ENCODE results near the gene EFNA1. TPM values are rescaled to one million over a fixed set of nuclear protein-coding genes. Genes with fewer than 3 reads are reported as not detected.

The EFNA1 gene
- total and polyA plus RNA-seq, 2 of the 8 experiments (the other 6 are each of a cell fraction or from before 2014, with no cell fraction given), result 4.9 to 14.6 TPM

GRCh38 chr1:155171836-155172731, 44.4 kb downstream of the EFNA1 start:
- ChIA-PET CTCF (ENCODE audit: partially characterized antibody) (interaction anchor here (0.7 to 12.4 kb wide), 24 partner anchors 14 to 121 kb away, joined by 3 to 215 read pairs (median 5); partner anchors contain the start of genes DPM3, EFNA1, EFNA4 and SLC50A1), POLR2A (ENCODE audit: partially characterized antibody) (interaction anchor here (0.8 to 20.5 kb wide), 17 partner anchors 14 to 106 kb away, joined by 3 to 512 read pairs (median 4); partner anchors contain the start of genes CLK2, DPM3, MTX1 and THBS3)
- Histone ChIP-seq H3K4me2 (ENCODE audit: insufficient read depth in 1 of 2, low read depth in 2 of 2, low read length in 2 of 2) (peak overlapping the region; percentile 37 to 90), H2AFZ (ENCODE audit: low read length) (no peak overlapping the region; the same call in 1 of the 2 replicates), H2BK12ac (ENCODE audit: low read depth, low read length) (peak overlapping the region; percentile 53; the same call in 1 of the 2 replicates), H3K18ac (ENCODE audit: extremely low read depth, low read length) (peak overlapping the region; percentile 64), H3K79me2 (ENCODE audit: control insufficient read depth in 1 of 2, insufficient read depth in 2 of 2, low read length in 2 of 2) (peaks cover 0 to 16% of the 10 kb centered on the region in 2 experiments; a peak in 2 of 4 replicates), H2BK15ac (ENCODE audit: low read length) (no peak overlapping the region), H3K23ac (ENCODE audit: insufficient read length) (no peak overlapping the region), H3K27ac (ENCODE audit: low read depth, low read length) (no peak overlapping the region), H4K20me1 (replicated peaks in 1 of 2; ENCODE audit: control insufficient read depth in 1 of 2, insufficient read depth in 2 of 2, low read length in 2 of 2) (peaks cover 2 to 6% of the 10 kb centered on the region in 2 experiments), H3K4me1 (replicated peaks in 1 of 4; ENCODE audit: control insufficient read depth in 3 of 4, insufficient read depth in 4 of 4, low read length in 3 of 4) (peaks cover 3 to 28% (median 10%) of the 10 kb centered on the region in 4 experiments), H2AK5ac (ENCODE audit: low read depth, low read length) (no peak overlapping the region), H2BK120ac (replicated peaks; ENCODE audit: low read depth, low read length) (no peak overlapping the region), H2BK5ac (ENCODE audit: low read depth, low read length) (peak overlapping the region; percentile 77; the same call in 1 of the 2 replicates), H2BK20ac (ENCODE audit: low read length) (no peak overlapping the region), H3K27me3 (replicated peaks in 1 of 4; ENCODE audit: control insufficient read depth in 3 of 4, extremely low read depth in 1 of 4, insufficient read depth in 3 of 4, low read length in 3 of 4) (no peaks in the 10 kb centered on the region), H3K56ac (replicated peaks; ENCODE audit: insufficient read length, low read depth, low read length) (no peak overlapping the region), H3K4me3 (ENCODE audit: extremely low read depth in 1 of 4, insufficient read depth in 2 of 4, low read depth in 3 of 4, low read length in 4 of 4) (peak overlapping the region; percentile 54 to 95 (median 86)), H3K9ac (replicated peaks in 1 of 4; ENCODE audit: extremely low read depth in 1 of 4, low read depth in 3 of 4, low read length in 3 of 4) (peak overlapping the region in 3 of 4 experiments; percentile 1 to 66 (median 49); a peak in 5 of 7 replicates), H4K91ac (replicated peaks; ENCODE audit: insufficient read length, low read length) (peak overlapping the region; percentile 27), H3K4ac (replicated peaks; ENCODE audit: insufficient read length, low read depth, low read length) (peak overlapping the region; percentile 33), H3K23me2 (ENCODE audit: low read depth, low read length) (peaks cover 15% of the 10 kb centered on the region), H4K5ac (ENCODE audit: insufficient read length, low read depth, low read length) (peak overlapping the region; percentile 88), H3K9me3 (ENCODE audit: insufficient read depth in 2 of 2, low read depth in 1 of 2, low read length in 1 of 2) (no peaks in the 10 kb centered on the region), H4K8ac (ENCODE audit: extremely low read depth, insufficient read depth, low read length) (peak overlapping the region; percentile 91; the same call in 1 of the 2 replicates), H3K36me3 (ENCODE audit: control insufficient read depth in 2 of 4, insufficient read depth in 4 of 4, low read length in 3 of 4) (peaks cover 3 to 13% (median 7%) of the 10 kb centered on the region in 4 experiments; a peak in 6 of 8 replicates), H3K14ac (ENCODE audit: insufficient read length) (no peak overlapping the region), H3K79me1 (ENCODE audit: low read depth, low read length) (no peaks in the 10 kb centered on the region; the same call in 1 of the 2 replicates)
- DNase-seq (ENCODE audit: low read depth in 1 of 2, low spot score in 2 of 2) (no peak), FAIRE-seq (no peak)
- TF ChIP-seq ASH2L (IDR thresholded peaks at IDR 0.05; ENCODE audit: low read length), result no peak
- no peak for TF ChIP-seq SIX5 (IDR thresholded peaks at IDR 0.05; ENCODE audit: low read depth, low read length)
- peak; percentile 5; the same call in 1 of the 2 replicates for TF ChIP-seq KDM5A (IDR thresholded peaks at IDR 0.05; ENCODE audit: low read length)
- WGBS, 2 experiments (ENCODE audit: extremely low coverage in 1 of 2, insufficient coverage in 1 of 2, insufficient read length in 1 of 2, insufficient replicate concordance in 2 of 2, low coverage in 1 of 2, low lambda C conversion rate in 2 of 2, missing lambda C conversion rate in 1 of 2), result 58% methylated on average over 8 of the region's 8 CpGs; no CpG with 5 or more reads in 1 of the 2 experiments

Measured in H1 (cell line).